ENCODE data around the gene GTF3C1. TPM values are rescaled to one million over a fixed set of nuclear protein-coding genes. Genes with fewer than 3 reads are reported as not detected.

GTF3C1 gene
- total RNA-seq, 4 donors from 2014 or later: 29.4 to 52.7 (median 44.4) TPM

DNA sequence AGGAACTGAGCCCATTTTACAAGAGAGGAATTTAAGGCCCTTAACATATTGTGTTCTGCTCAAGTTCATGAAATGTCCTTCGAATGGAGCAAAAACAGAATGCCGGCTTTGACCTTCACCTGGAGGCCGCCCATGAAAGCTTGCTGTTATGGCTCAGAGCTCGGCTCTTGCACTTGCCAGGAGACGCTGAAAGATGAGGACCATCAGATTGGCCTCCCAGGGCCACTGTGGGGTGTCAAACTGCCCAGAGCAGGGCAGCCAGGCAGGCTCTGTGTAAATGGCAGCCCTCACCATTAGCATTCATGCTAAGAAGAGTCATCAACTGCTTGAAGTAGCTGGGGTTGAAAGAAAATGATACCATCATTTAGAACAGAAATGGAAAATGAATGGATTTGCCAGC, 108.4 kb downstream of the GTF3C1 start:
- TF ChIP-seq, protein P1, sequence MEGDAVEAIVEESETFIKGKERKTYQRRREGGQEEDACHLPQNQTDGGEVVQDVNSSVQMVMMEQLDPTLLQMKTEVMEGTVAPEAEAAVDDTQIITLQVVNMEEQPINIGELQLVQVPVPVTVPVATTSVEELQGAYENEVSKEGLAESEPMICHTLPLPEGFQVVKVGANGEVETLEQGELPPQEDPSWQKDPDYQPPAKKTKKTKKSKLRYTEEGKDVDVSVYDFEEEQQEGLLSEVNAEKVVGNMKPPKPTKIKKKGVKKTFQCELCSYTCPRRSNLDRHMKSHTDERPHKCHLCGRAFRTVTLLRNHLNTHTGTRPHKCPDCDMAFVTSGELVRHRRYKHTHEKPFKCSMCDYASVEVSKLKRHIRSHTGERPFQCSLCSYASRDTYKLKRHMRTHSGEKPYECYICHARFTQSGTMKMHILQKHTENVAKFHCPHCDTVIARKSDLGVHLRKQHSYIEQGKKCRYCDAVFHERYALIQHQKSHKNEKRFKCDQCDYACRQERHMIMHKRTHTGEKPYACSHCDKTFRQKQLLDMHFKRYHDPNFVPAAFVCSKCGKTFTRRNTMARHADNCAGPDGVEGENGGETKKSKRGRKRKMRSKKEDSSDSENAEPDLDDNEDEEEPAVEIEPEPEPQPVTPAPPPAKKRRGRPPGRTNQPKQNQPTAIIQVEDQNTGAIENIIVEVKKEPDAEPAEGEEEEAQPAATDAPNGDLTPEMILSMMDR (IDR thresholded peaks at IDR 0.05; ENCODE audit: low read depth): no peak

DNA sequence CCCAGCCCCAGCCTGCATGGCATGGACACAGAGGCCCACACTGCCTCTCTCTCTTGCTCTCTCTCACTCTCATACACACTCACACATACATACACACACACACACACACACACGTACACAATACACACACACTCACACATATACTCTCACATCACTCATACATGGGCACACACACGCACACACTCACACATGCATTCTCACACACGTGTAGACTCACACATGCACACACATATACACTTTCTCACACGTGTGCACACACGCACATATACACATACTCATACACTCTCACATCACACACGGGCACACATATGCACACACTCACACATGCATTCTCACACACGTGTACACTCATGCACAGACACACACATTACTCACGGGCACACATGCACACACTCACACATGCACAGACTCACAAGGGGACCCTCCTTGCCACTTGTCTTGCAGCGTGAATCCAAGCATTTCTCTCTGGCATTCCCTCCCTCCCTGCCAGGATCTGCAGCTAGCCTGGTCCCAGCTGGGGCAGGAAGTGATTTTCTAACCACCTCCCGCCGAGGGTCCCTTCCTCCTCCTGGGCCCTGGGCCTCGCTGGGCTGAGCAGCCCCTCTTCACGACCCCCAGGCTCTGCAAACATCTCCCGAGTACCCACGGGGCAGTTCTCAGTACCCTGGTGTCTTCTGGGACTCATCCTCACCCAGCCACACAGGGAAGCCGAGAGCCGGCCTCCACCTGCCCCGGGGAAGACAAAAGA, 110.3 kb downstream of the GTF3C1 start:
- TF ChIP-seq, protein P1 (IDR thresholded peaks at IDR 0.05; ENCODE audit: low read depth): no peak

DNA sequence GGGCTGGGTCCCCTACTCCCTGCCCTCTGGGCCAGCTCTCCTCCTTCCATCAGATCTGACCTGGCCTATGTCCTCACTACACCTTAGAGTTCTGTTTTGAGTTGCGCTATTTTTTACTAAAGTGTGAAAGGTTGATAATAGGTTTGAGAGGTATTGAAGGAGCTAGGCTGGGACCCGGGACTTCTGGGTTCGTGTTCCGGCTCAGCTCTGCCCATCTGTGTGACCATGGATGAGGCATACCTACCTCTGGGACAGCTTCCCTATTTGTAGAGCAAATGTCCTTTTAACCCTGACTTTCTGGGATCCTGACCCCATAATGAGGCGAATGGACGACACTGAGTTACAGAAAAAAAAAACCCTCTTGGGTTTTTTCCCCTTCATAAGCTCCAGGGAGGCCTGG, 111.8 kb downstream of the GTF3C1 start:
- TF ChIP-seq, protein P1 (IDR thresholded peaks at IDR 0.05; ENCODE audit: low read depth): no peak

DNA sequence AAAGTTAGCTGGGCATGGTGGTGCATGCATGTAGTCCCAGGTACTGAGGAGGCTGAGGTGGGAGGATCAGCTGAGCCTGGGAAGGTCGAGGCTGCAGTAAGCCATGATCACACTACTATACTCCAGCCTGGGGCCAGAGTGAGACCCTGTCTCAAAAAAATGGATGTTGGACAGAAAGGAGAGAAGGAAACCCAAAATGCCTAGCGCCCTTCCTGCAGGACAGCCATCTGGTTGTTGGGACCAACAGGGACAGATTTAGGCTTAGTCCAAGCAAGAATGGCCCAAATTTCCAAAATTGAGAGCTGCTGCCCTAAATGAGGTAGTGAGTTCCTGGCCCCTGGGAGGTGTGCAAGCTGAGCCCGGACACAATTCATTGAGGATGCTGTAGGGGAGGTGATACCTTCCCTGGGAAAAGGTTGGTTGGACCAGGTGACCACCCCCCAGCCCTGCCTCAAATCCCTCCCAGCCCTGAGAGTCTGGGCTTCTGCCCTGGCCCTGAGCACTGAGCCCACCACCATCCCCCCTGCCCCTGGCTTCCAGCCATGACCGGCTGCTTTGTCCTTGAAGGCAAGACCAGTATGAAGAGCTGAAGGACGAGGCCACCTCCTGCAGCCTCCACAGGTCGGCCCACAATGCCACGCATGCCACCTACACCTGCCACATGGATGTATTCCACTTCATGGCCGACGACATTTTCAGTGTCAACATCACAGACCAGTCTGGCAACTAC, 112.6 kb downstream of the GTF3C1 start:
- TF ChIP-seq, protein P1 (IDR thresholded peaks at IDR 0.05; ENCODE audit: low read depth): no peak

DNA sequence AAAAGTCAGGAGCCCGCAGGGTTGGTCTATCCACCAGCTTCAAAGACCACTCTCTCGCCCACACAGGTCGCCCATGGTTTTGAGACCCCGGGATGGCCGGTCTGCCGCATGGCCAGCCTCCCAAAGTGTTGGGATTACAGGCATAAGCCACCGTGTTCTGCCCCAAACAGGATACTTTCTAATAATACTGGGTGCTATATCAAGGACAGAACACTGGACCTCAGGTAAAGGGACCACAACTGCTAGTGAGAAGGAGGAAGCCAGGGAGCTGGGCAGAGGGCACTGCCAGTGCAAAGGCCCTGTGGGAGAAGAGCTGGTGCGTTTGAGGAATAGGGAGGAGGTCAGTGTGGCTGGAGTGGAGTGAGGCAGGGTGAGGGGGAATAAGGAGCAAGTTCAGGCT, 113.6 kb downstream of the GTF3C1 start:
- TF ChIP-seq, protein P1 (IDR thresholded peaks at IDR 0.05; ENCODE audit: low read depth): no peak

DNA sequence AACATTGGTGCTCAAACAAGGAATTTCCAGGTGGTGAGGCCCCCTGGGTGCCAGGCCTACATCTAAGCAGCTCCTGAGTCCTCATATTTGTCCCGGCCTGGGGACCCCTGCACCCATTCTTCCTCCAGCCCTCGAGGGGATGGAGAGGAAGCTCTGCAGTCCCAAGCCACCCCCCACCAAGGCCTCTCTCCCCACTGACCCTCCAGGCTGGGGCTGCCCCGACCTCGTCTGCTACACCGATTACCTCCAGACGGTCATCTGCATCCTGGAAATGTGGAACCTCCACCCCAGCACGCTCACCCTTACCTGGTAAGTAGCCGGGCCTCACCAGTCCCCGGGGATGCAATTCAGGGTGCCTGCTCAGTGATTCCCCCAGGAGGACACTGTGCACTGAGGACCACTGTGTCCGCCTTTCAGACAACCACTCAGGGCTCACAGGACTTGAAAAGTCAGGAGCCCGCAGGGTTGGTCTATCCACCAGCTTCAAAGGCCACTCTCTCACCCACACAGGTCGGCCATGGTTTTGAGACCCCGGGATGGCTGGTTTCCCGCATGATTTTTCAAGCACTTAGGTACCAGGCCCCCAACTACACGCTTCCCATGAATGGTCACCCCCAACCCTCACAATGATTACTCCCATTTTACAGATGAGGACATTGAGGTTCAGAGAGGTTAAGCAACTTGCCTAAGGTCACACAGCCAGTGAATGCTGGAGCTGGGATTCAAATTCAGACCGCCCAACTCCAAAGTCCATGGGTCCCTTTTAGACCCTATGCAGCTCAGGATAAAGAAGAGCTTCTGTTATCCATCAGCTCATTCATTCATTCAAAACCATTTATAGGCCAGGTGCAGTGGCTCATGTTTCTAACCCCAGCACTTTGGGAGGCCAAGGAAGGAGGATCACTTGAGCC, 115.3 kb downstream of the GTF3C1 start:
- TF ChIP-seq, protein P1 (IDR thresholded peaks at IDR 0.05; ENCODE audit: low read depth): no peak

Data from subcutaneous adipose tissue (tissue), 4 donors.